ENCODE results near the gene CRYM.

GRCh38 chr16:21233045-21233520 lies 45.0 kb downstream of the CRYM start:
- TF ChIP-seq GATA3 (IDR thresholded peaks at IDR 0.05; ENCODE audit: low read depth, low read length), result no peak
- no peak for TF ChIP-seq GATA2 (IDR thresholded peaks at IDR 0.05; ENCODE audit: low read depth, low read length)
